Lung (tissue), 12 donors: Measurements from ENCODE around the gene MYT1. TPM values are rescaled to one million over a fixed set of nuclear protein-coding genes. Genes with fewer than 3 reads are reported as not detected.

Experiments used
- ATAC-seq: fragments of 200-7000 bp; cut with Tn5 transposase; one replicate; pipeline ENCODE4 v1.9.1; 2020; ENCODE audit warnings: moderate number of reproducible peaks; ENCODE audit not compliant: insufficient read depth, low FRiP score
- DNase-seq, 3 donors: peaks; one replicate each; pipeline ENCODE4 v3.0.0-alpha.2; 2013 to 2017
- H3K27ac ChIP-seq, 2 donors: one replicate each; pipeline ENCODE4 v1.5.1; 2013; ENCODE audit warnings: mild to moderate bottlenecking in 2 of 2, moderate library complexity in 2 of 2, control low read depth in 1 of 2, inconsistent platforms in 1 of 2, low read depth in 1 of 2, low read length in 1 of 2
- H3K27me3 ChIP-seq, 3 donors: one replicate each; pipeline ENCODE4 v1.5.1; 2013; ENCODE audit warnings: low read length in 2 of 3; ENCODE audit not compliant: control insufficient read depth in 3 of 3, insufficient read depth in 3 of 3
- H3K36me3 ChIP-seq, 4 donors: one replicate each; pipeline ENCODE4 v1.5.1; 2013; ENCODE audit warnings: low read length in 4 of 4, mild to moderate bottlenecking in 1 of 4, moderate library complexity in 1 of 4; ENCODE audit not compliant: control insufficient read depth in 4 of 4, insufficient read depth in 4 of 4
- H3K4me1 ChIP-seq, 5 donors: one replicate each; pipeline ENCODE4 v1.5.1; 2013; ENCODE audit warnings: low read length in 5 of 5, mild to moderate bottlenecking in 2 of 5, moderate library complexity in 1 of 5; ENCODE audit not compliant: control insufficient read depth in 5 of 5, insufficient read depth in 5 of 5
- H3K4me3 ChIP-seq: one replicate; pipeline ENCODE4 v1.5.1; 2013; ENCODE audit warnings: mild to moderate bottlenecking, control low read depth, moderate library complexity
- H3K9ac ChIP-seq, 2 donors: one replicate each; pipeline ENCODE4 v1.5.1; 2013; ENCODE audit warnings: low read length in 2 of 2, control low read depth in 1 of 2; ENCODE audit not compliant: insufficient read depth in 1 of 2
- H3K9me3 ChIP-seq, 4 donors: one replicate each; pipeline ENCODE4 v1.5.1; 2013; ENCODE audit warnings: low read length in 3 of 4, mild to moderate bottlenecking in 1 of 4, moderate library complexity in 1 of 4; ENCODE audit not compliant: control insufficient read depth in 4 of 4, insufficient read depth in 3 of 4
- CTCF ChIP-seq: IDR thresholded peaks from 2 replicates; pipeline ENCODE4 v1.5.1; 2012; ENCODE audit warnings: mild to moderate bottlenecking; ENCODE audit errors: control extremely low read depth, extremely low read depth
- WGBS, 2 donors: extraction: QIAGEN DNeasy Blood & Tissue Kit; methylation state at CpG; one replicate each; pipeline ENCODE4 v1.1.7; 2013; 5-methylcytosine and 5-hydroxymethylcytosine counted together
- polyA plus RNA-seq, 2 donors: library from polyadenylated mRNA; stranded (reverse); fragments of 200-250 nt; gene quantifications; one replicate each; pipeline ENCODE4 v1.2.1, GENCODE V29; 2013
- total RNA-seq, 2 donors: library from RNA; depleted of rRNA in 1 of 2; stranded (reverse); fragments of >200 nt in 1 of 2; gene quantifications; one replicate each; pipeline ENCODE4 v1.2.1, GENCODE V29; 2014 to 2021
- donor health status: control.
- donor health status: control.
- donor health status: Bipolar disorder and iron deficiency.
- donor health status: healthy.
- donor health status: DM: yes; HTN: yes; CAD: no.

MYT1 gene
- total and polyA plus RNA-seq, 4 donors: 0.03 to 0.40 (median 0.10) TPM; not detected in 1

- Histone ChIP-seq H3K4me1 (no peaks in the 10 kb centered on the region), H3K9me3 (peaks cover 0 to 15% (median 3%) of the 10 kb centered on the region in 4 donors), H3K36me3 (no peaks in the 10 kb centered on the region), H3K27ac (no peak overlapping the region), H3K27me3 (peaks cover 0 to 3% (median 0%) of the 10 kb centered on the region in 3 donors), H3K9ac (no peak overlapping the region), H3K4me3 (no peak overlapping the region)
- WGBS, 2 donors: 90 to 94% methylated on average over 17 of the region's 17 CpGs
- no peak for ATAC-seq
- no peak for TF ChIP-seq CTCF
- no peak for DNase-seq
Observed at GRCh38 chr20:64145458-64146300, 18.6 kb upstream of the MYT1 start.

DNA sequence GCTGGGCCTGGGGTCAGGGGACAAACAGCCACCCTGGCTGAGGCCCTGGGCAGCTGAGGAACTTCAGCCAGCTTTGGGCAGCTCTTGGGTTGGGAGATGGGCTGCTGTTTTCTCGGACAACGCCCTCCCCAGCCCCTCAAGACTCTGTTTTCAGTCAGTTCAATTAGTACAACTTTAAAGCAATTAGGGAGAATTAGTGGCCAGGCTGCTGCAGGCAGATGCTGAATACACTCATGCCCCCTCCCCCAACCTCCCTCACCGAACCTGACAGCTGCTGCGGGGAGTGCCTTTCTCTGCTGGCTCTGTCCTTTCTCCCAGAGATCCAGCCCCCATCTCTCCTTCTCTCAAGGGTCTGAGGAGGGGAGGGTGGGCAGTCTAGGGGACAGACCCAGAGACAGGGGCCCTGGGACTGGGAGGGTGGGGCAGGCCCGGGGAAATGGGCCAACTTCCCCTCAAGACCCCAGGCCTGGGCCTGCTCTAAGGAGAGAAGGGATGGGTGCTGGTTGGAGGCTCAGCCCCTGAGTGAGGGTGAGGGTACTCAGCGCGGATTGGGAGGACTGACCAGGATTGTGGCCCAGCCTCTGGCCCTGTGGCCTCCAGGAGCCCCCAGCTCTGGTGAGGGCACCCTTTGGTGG, 17.8 kb upstream of the MYT1 start:
- peaks cover 0 to 15% (median 3%) of the 10 kb centered on the region in 4 donors for H3K9me3 ChIP-seq
- H3K4me3 ChIP-seq: no peak overlapping the region
- H3K4me1 ChIP-seq: no peaks in the 10 kb centered on the region
- H3K36me3 ChIP-seq: no peaks in the 10 kb centered on the region
- no peak overlapping the region for H3K27ac ChIP-seq
- 82 to 90% methylated on average over 7 of the region's 7 CpGs for WGBS, 2 donors
- no peak overlapping the region for H3K9ac ChIP-seq
- ATAC-seq: no peak
- DNase-seq: no peak
- TF ChIP-seq CTCF: no peak
- H3K27me3 ChIP-seq: peaks cover 0 to 3% (median 0%) of the 10 kb centered on the region in 3 donors

DNA sequence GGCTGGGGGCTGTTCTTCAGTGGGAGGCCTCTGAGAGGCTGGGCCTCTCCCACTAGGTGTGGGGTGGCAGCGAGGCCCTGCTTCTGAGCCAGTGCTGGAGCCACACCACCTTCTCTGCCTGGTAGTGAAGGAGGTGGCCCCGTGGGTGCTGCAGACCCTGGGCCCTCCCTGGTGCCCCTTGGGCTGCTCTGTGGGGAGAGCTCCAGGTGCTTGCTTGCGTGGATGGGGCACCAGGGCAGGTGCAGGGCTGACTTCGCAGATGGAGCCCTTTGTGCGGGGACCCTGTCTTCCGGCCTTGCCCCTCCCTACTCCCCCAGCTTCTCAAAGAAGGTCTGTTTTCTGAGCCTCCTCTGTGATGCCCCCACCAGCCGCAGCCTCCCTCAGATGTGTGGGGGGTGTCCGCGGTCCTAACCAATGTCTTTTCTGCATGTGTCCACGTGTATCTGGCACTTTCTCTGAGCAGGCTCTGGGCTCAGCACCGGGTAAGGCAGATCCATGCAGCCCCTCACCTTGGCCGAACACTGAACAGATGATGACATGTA, 17.2 kb upstream of the MYT1 start:
- Histone ChIP-seq H3K27ac (no peak overlapping the region), H3K4me1 (no peaks in the 10 kb centered on the region), H3K36me3 (no peaks in the 10 kb centered on the region), H3K9me3 (peaks cover 0 to 15% (median 3%) of the 10 kb centered on the region in 4 donors), H3K27me3 (peaks cover 0 to 3% (median 0%) of the 10 kb centered on the region in 3 donors), H3K4me3 (no peak overlapping the region), H3K9ac (no peak overlapping the region)
- ATAC-seq: no peak
- no peak for DNase-seq
- WGBS, 2 donors: 82 to 86% methylated on average over 12 of the region's 12 CpGs
- TF ChIP-seq CTCF: no peak
